ENCODE data around the gene CD58.
"Not testable (repeated sequence)": the region's sequence is repeated elsewhere in the genome, so short reads cannot be mapped to it uniquely, and the experiment has no call there.

CD58 gene, protein sequence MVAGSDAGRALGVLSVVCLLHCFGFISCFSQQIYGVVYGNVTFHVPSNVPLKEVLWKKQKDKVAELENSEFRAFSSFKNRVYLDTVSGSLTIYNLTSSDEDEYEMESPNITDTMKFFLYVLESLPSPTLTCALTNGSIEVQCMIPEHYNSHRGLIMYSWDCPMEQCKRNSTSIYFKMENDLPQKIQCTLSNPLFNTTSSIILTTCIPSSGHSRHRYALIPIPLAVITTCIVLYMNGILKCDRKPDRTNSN

DNA sequence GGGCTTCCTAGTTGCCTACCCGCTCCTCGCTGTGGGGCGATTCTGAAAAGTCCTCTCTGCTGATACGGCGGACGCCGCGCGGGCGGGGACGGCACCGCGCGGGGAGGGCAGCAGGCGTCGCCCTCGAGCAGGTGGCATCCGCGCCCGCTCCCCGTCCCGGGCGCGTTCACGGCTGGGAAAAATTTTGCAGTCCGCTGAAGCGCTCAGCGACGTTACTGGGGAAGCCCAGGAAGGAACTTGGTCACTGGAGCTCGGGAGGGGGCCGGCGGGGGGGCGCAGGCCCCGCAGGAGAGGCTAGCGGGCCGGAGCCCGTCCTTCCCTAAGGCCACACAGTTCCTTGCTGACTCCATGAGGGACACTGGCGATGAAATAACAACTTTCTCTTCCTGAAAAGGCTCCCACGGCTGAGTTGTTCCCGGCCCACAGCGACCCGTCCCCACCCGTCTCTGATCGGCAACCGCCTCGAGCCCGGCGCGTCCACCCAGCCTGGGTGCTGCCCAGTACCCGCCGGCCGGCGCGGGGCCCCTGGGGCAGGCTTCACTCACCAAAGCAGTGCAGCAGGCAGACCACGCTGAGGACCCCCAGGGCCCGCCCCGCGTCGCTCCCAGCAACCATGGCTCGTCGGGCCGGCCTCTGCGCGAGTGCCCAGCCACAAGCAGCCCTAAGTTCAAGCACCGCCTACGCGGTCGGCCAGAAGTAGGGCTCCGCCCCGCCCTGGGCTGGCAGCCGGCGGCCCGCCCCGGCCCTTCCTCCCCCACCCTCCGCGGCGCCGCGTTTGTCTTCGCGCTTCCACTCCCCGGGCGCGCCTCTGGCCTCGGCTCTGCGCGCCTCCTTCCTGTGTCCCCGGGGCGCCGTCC lies at the start of gene CD58:
Gene CD58, minus strand, starts transcription at position 669 of the 857 bp plus-strand sequence. Its CDS starts 54 bp downstream, at position 615.
- DNase-seq (ENCODE audit: extremely low read depth in 1 of 2, low read depth in 1 of 2) = peak; percentile 81 to 82

- DNase-seq (ENCODE audit: extremely low read depth in 1 of 2, low read depth in 1 of 2) = not testable (repeated sequence)
Observed at GRCh38 chr1:116620392-116620791, 49.6 kb upstream of the CD58 start.

DNA sequence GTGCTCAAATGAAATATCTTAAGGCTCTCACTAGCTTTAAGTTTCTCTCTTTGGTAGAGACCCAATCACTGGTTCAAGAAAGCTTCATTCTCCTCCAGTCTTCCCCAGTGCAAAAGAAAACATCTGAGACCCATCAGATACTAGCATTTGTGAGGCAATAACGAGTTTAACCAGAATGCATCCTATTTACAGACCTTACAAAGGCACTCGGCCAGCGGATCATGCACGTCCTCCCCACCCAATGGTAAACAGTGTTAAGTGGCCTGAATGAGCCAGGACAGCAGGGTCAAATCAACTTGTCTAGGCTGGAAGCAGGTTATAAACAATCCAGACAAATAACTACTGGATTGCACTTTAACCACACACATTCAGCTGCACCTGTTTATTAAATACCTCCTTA lies 48.3 kb upstream of the CD58 start:
- not testable (repeated sequence) for DNase-seq (ENCODE audit: extremely low read depth in 1 of 2, low read depth in 1 of 2)

GRCh38 chr1:116617808-116618207 lies 47.0 kb upstream of the CD58 start:
- DNase-seq (ENCODE audit: extremely low read depth in 1 of 2, low read depth in 1 of 2) = not testable (repeated sequence)

GRCh38 chr1:116613825-116614224 lies 43.0 kb upstream of the CD58 start:
- DNase-seq (ENCODE audit: extremely low read depth in 1 of 2, low read depth in 1 of 2) = not testable (repeated sequence)

DNA sequence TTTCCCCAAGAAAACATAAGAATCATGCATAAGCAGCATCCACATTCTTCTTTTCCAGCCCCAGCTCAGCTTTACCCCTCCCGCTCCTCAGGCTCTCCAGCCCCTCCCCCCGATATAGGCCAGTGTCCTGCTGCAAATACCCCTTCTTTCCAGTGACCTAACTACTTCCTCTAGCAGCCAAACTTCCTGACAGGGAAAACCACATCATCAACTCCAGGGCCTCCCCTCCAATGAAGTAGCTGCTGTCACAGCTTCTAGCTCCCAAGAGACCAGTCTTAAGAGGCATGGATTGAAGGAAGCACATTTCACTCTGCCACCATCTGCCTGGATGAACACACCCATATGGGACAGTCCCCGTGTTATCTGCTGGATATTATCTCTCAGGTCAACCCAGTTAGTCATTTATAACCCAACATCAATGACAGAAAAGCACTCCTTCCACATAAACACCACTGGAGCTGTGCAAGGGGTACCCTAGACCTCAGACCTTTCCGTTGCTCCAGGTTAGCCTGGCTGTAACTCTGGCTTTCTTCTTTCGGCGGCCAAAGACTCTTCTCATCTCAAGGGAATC lies 39.1 kb upstream of the CD58 start:
- DNase-seq (ENCODE audit: extremely low read depth in 1 of 2, low read depth in 1 of 2) = not testable (repeated sequence)

DNA sequence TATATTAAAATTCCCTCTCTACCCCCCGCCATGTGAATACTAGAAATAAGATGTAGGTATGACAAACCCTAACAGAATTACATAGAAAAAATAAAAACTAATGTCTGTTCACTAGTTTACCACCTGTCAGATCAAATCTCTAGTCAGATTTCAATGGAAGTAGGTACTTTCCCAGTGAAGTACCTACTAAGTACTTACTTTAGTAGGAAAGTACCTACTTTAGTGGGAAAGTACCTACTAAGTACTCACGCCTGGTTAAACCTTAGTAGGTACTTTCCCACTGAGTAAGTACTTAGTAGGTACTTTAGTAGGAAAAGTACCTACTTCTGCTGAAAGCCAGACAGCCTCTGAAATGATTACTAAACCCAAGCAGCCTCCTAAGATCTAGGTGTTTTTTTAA lies 38.0 kb upstream of the CD58 start:
- DNase-seq (ENCODE audit: extremely low read depth in 1 of 2, low read depth in 1 of 2) = not testable (repeated sequence)

- not testable (repeated sequence) for DNase-seq (ENCODE audit: extremely low read depth in 1 of 2, low read depth in 1 of 2)
Observed at GRCh38 chr1:116608151-116608550, 37.3 kb upstream of the CD58 start.

- DNase-seq (ENCODE audit: extremely low read depth in 1 of 2, low read depth in 1 of 2) = not testable (repeated sequence)
Observed at GRCh38 chr1:116607463-116607862, 36.6 kb upstream of the CD58 start.

DNA sequence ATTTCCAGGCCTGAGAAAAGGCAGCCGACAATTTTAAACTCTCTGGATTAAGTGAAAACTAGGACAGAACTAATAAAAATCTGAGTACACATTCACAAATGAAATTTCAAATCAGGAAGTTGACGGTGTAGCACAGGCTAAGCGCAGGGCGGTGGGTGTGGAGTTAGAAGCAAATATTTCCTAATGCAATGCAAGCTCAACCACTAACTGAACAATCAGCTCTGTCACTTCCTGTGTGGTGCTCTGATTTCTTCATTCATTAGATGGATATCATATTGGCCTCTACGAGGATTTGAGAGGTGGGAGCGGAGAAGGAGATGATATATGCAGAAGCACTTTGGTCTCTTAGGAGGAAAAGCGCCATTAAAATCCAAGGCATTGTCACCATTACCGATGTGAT lies 35.2 kb upstream of the CD58 start:
- not testable (repeated sequence) for DNase-seq (ENCODE audit: extremely low read depth in 1 of 2, low read depth in 1 of 2)

GRCh38 chr1:116605315-116605714 lies 34.5 kb upstream of the CD58 start:
- DNase-seq (ENCODE audit: extremely low read depth in 1 of 2, low read depth in 1 of 2) = no peak

GRCh38 chr1:116604408-116604807 lies 33.6 kb upstream of the CD58 start:
- not testable (repeated sequence) for DNase-seq (ENCODE audit: extremely low read depth in 1 of 2, low read depth in 1 of 2)

- DNase-seq (ENCODE audit: extremely low read depth in 1 of 2, low read depth in 1 of 2) = not testable (repeated sequence)
Observed at GRCh38 chr1:116603646-116604045, 32.8 kb upstream of the CD58 start.

DNA sequence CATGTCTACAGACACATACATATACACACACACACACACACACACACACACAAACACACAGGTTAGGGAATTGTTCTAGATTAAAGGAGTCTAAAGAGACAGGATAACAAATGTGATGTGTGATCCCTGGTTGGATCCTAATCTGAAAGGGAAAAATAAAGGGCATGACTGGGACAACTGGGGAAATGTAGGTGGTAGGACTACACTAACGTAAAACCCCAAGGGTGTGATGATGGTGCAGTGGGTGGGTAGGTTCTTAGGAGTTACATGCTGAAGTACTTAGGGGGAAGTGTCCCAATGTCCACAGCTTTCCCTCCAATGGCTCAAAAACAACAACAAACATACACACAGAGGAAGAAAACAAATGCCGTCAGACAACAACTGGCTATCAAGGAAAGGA lies 28.5 kb upstream of the CD58 start:
- not testable (repeated sequence) for DNase-seq (ENCODE audit: extremely low read depth in 1 of 2, low read depth in 1 of 2)

DNA sequence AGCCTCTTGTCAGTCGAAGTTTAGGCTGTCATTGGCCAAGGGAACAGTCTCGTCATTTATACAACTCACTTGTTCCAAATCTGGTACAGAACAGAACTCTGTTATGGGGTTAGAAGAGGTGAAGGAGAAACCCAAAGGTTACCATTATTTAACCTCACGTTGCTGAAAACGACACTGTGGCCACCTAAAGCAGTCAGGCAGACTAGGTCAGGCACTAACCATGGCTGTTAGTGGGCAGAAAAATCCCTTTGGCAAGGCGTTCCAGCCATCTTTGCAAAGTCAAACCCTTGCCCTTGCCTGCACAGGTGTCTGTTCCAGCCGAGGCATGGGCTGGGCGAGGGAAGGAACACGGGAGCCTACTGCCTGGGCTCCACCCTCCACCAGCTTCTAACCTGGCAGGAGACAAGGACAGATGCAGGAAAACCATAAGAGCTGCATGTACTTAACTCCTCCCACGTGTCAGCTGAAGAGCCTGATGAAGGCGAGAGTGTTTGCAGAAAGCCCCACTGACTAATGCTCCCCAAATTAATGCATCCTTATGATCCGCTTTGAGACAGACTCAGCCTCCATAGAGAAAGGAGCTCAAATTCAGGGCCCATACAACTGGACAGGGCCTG lies 27.7 kb upstream of the CD58 start:
- not testable (repeated sequence) for DNase-seq (ENCODE audit: extremely low read depth in 1 of 2, low read depth in 1 of 2)

DNA sequence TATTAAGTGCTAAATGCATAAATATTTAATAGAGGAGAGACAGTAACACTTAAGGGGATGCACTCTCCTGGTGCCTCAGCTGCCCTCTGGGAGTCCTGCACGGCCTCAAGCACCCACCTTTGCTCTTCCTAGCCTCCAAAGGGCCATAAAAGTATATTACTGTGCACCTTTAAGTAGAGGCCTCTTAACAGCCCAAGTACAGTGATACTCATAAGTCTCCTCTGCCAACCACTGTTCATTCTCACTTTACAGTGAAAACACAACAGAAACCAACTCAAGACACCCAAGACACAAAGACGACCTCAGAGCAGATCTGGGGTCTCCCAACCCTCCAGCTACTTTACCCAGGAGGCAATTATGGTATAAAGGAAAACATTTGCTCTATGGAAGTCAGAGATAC lies 26.6 kb upstream of the CD58 start:
- DNase-seq (ENCODE audit: extremely low read depth in 1 of 2, low read depth in 1 of 2) = not testable (repeated sequence)

- not testable (repeated sequence) for DNase-seq (ENCODE audit: extremely low read depth in 1 of 2, low read depth in 1 of 2)
Observed at GRCh38 chr1:116596742-116597307, 26.0 kb upstream of the CD58 start.

GRCh38 chr1:116595946-116596741 lies 25.3 kb upstream of the CD58 start:
- DNase-seq (ENCODE audit: extremely low read depth in 1 of 2, low read depth in 1 of 2) = not testable (repeated sequence)

DNA sequence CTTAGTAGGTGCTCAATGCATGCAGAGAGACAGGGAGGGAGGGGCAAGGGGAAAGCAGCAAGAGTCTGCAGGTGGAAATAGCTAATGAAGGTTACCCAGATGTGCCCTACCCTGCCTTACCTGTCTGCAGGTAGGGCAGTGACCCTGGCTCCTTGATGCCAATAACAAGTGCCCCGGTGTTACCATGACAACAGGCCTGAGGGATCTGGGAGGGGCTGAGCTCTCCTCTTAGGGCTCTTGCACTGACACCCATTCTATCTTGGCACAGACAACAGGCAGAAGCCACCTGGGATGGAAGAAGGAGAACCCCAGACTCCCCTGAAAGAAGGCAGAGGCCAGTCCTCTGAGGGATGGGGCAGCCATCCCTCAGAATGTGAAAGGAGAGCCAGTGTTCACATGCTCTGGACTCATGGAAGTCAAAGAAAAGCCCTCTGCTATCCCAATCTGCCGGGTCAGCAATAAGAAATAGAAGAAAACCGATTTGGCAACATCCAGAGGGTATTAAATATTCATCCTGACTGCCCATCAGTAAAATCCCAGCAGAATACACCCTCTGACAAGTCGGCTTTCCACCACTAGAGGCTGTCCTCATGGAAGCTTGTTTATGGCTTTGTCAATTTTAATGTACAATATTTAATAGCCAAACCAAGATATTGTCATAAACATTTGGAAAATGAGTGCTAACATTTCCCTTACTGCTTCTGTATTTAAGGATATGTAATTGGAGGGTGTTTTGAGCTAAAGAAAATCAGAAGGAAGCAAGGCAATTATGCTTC lies 24.4 kb upstream of the CD58 start:
- DNase-seq (ENCODE audit: extremely low read depth in 1 of 2, low read depth in 1 of 2) = not testable (repeated sequence)
